HepG2 (cell line): Measurements from ENCODE around the gene SMYD2. TPM values are rescaled to one million over a fixed set of nuclear protein-coding genes. Genes with fewer than 3 reads are reported as not detected.

ENCODE experiments used
- ATAC-seq: fragments of 200-7000 bp; cut with Tn5 transposase; 3 replicates; pipeline ENCODE4 v1.9.1; 2020; ENCODE audit warnings: mild to moderate bottlenecking, moderate library complexity
- BruUV-seq: library from RNA; stranded (reverse); fragments of 400-500 nt; replicated peaks from 2 replicates; lab custom pipeline; 2021; lab: Mats Ljungman, UMichigan
- CTCF ChIA-PET: fragments of 300-600 bp; formaldehyde crosslinking; extraction: SDS; loops from one replicate; lab custom pipeline; 2021; ENCODE audit warnings: low total read pairs, inconsistent platforms, low intra/inter-chr PET ratio; lab: Yijun Ruan, JAX
- POLR2A ChIA-PET: fragments of 350-600 bp; sonication (Branson Sonifier 250); formaldehyde crosslinking; loops from one replicate; lab custom pipeline; 2020; ENCODE audit warnings: antibody characterized with exemption, inconsistent platforms; lab: Yijun Ruan, JAX
- DNase-seq: peaks from one replicate; pipeline ENCODE4 v3.0.0-alpha.2; 2015; ENCODE audit warnings: low spot score
- FAIRE-seq: peaks from 3 replicates; lab custom pipeline; 2011; peaks lifted over from hg19 to GRCh38; lab: Jason Lieb, UNC
- H2AFZ ChIP-seq: one replicate; pipeline ENCODE4 v1.6.1; 2011; ENCODE audit warnings: low read length, inconsistent platforms
- H3K27ac ChIP-seq: fragments of 300-600 bp; 3 replicates; pipeline ENCODE4 v1.8.0; 2011; ENCODE audit warnings: mixed run types, mild to moderate bottlenecking, mixed read lengths, low read length, inconsistent platforms; ENCODE audit not compliant: insufficient read depth; ENCODE audit errors: extremely low read length
- H3K27me3 ChIP-seq, 2 experiments: fragments of 200-600 bp in 1 of 2; 2 replicates in 1 of 2; 3 replicates in 1 of 2; pipeline versions ENCODE4 v1.6.0 to v1.8.0; 2011; ENCODE audit warnings: low read length in 2 of 2, mild to moderate bottlenecking in 2 of 2, moderate library complexity in 2 of 2, inconsistent platforms in 1 of 2; ENCODE audit not compliant: insufficient read depth in 2 of 2, control insufficient read depth in 1 of 2
- H3K36me3 ChIP-seq, 2 experiments: fragments of 200-600 bp in 1 of 2; replicated peaks in 1 of 2; 2 replicates in 1 of 2; 3 replicates in 1 of 2; pipeline versions ENCODE4 v1.5.1 to v1.8.0; 2011; ENCODE audit warnings: low read length in 2 of 2, inconsistent platforms in 1 of 2; ENCODE audit not compliant: insufficient read depth in 2 of 2, control insufficient read depth in 1 of 2
- H3K4me1 ChIP-seq: 2 replicates; pipeline ENCODE4 v1.5.1; 2012; ENCODE audit warnings: low read length, inconsistent platforms; ENCODE audit not compliant: insufficient read depth
- H3K4me2 ChIP-seq: 2 replicates; pipeline ENCODE4 v1.6.0; 2011; ENCODE audit warnings: low read depth, low read length, inconsistent platforms
- H3K4me3 ChIP-seq, 3 experiments: fragments of 200-600 bp in 1 of 3; sonication (generic), shearing (Covaris generic) in 1 of 3; replicated peaks in 1 of 3; 2 replicates each; pipeline ENCODE4 v1.5.1; 2011 to 2016; ENCODE audit warnings: low read length in 3 of 3, inconsistent platforms in 2 of 3, low read depth in 2 of 3, mild to moderate bottlenecking in 2 of 3, control low read depth in 1 of 3, mixed read lengths in 1 of 3; ENCODE audit not compliant: insufficient read depth in 1 of 3
- H3K79me2 ChIP-seq: one replicate; pipeline ENCODE4 v1.6.1; 2011; ENCODE audit warnings: low read length, inconsistent platforms; ENCODE audit not compliant: insufficient read depth
- H3K9ac ChIP-seq: 2 replicates; pipeline ENCODE4 v1.6.0; 2011; ENCODE audit warnings: mild to moderate bottlenecking, low read depth, low read length, inconsistent platforms; ENCODE audit not compliant: insufficient read depth
- H3K9me3 ChIP-seq: 2 replicates; pipeline ENCODE4 v1.5.1; 2012; ENCODE audit warnings: mild to moderate bottlenecking, low read length
- H4K20me1 ChIP-seq: 2 replicates; pipeline ENCODE4 v1.6.0; 2011; ENCODE audit warnings: inconsistent platforms, mild to moderate bottlenecking, low read length, moderate library complexity; ENCODE audit not compliant: insufficient read depth
- ATM ChIP-seq: fragments of 450-650 bp; IDR thresholded peaks from 2 replicates; pipeline ENCODE4 v1.7.1; 2017; ENCODE audit warnings: mild to moderate bottlenecking, borderline replicate concordance
- DPF2 ChIP-seq: sonication (generic); formaldehyde crosslinking; IDR thresholded peaks from 2 replicates; pipeline ENCODE4 v1.4.0; 2020; ENCODE audit warnings: mild to moderate bottlenecking, low read depth, missing genetic modification reagents, borderline replicate concordance
- ERF ChIP-seq: IDR thresholded peaks from 2 replicates; pipeline ENCODE4 v1.6.1; 2018; ENCODE audit warnings: missing biosample characterization, missing genetic modification reagents
- GABPA ChIP-seq, 2 experiments: IDR thresholded peaks; 2 replicates each; pipeline ENCODE4 v1.6.1; 2011 to 2016; ENCODE audit warnings: low read depth in 2 of 2, low read length in 1 of 2, missing biosample characterization in 1 of 2, missing genetic modification characterization in 1 of 2
- HNRNPLL ChIP-seq: fragments of 200-400 bp; formaldehyde crosslinking; IDR thresholded peaks from 2 replicates; pipeline ENCODE4 v1.6.1; 2017; ENCODE audit warnings: mild to moderate bottlenecking, low read depth, low read length; ENCODE audit not compliant: poor library complexity, severe bottlenecking
- NFATC3 ChIP-seq: sonication (generic); formaldehyde crosslinking; IDR thresholded peaks from 2 replicates; pipeline ENCODE4 v1.5.1; 2020; ENCODE audit warnings: mild to moderate bottlenecking, missing genetic modification reagents
- POGZ ChIP-seq: sonication (generic); formaldehyde crosslinking; IDR thresholded peaks from 2 replicates; pipeline ENCODE4 v1.4.0; 2020; ENCODE audit warnings: mild to moderate bottlenecking, missing genetic modification reagents
- RORA ChIP-seq: sonication (generic); formaldehyde crosslinking; IDR thresholded peaks from 2 replicates; pipeline ENCODE4 v1.5.0; 2020; ENCODE audit warnings: mild to moderate bottlenecking, missing genetic modification reagents, moderate library complexity
- ZBTB7B ChIP-seq: sonication (generic); formaldehyde crosslinking; IDR thresholded peaks from 2 replicates; pipeline ENCODE4 v1.4.0; 2020; ENCODE audit warnings: missing genetic modification reagents
- ZFX ChIP-seq: sonication (generic); formaldehyde crosslinking; IDR thresholded peaks from 2 replicates; pipeline ENCODE4 v1.4.0; 2020; ENCODE audit warnings: mild to moderate bottlenecking, low read depth, missing genetic modification reagents, moderate library complexity
- ZNF101 ChIP-seq: sonication (generic); formaldehyde crosslinking; IDR thresholded peaks from 2 replicates; pipeline ENCODE4 v1.4.0; 2020; ENCODE audit warnings: mild to moderate bottlenecking, low read depth, missing genetic modification reagents, borderline replicate concordance
- ZNF367 ChIP-seq: sonication (generic); formaldehyde crosslinking; IDR thresholded peaks from 2 replicates; pipeline ENCODE4 v1.4.0; 2020; ENCODE audit warnings: missing genetic modification reagents, borderline replicate concordance
- ZNF564 ChIP-seq: sonication (generic); formaldehyde crosslinking; IDR thresholded peaks from 2 replicates; pipeline ENCODE4 v1.8.1; 2023; ENCODE audit warnings: mild to moderate bottlenecking, missing genetic modification reagents
- ZNF720 ChIP-seq: sonication (generic); formaldehyde crosslinking; IDR thresholded peaks from 2 replicates; pipeline ENCODE4 v1.4.0; 2020; ENCODE audit warnings: missing genetic modification reagents
- ZNF775 ChIP-seq: sonication (generic); formaldehyde crosslinking; IDR thresholded peaks from 2 replicates; pipeline ENCODE4 v1.4.0; 2020; ENCODE audit warnings: missing genetic modification reagents, mild to moderate bottlenecking, moderate library complexity, borderline replicate concordance
- WGBS: methylation state at CpG from one replicate; pipeline ENCODE4 v1.1.6; 2017; ENCODE audit warnings: low lambda C conversion rate; 5-methylcytosine and 5-hydroxymethylcytosine counted together
- in situ Hi-C: cut with HindIII; loops from 2 replicates; pipeline ENCODE4 v1.10.0; 2017; ENCODE audit warnings: low pct_unique_long_range_greater_than_20kb; ENCODE audit not compliant: extremely low pct_ligation_motif_present
- intact Hi-C: fragments of 100-400 bp; cut with micrococcal nuclease; formaldehyde crosslinking; loops from one replicate; pipeline ENCODE4 v1.10.0; 2022; ENCODE audit not compliant: unreplicated experiment
- polyA plus RNA-seq, 8 experiments: library from polyadenylated mRNA; depleted of rRNA in 3 of 8; stranded (reverse) in 7 of 8; unstranded in 1 of 8; fragments of >200 nt; fragmentation: Illumina TruSeq in 4 of 8; extraction: Trizol in 4 of 8; gene quantifications; 2 replicates each; pipeline versions ENCODE4 v1.2.1 to v1.2.3, GENCODE V29; 2011 to 2016; ENCODE audit warnings: low read depth in 4 of 8, missing spikeins in 1 of 8, mixed read lengths in 1 of 8; ENCODE audit not compliant: insufficient read depth in 1 of 8
- total RNA-seq, 5 experiments: library from RNA; depleted of rRNA; stranded (reverse); fragments of >200 nt; fragmentation: Illumina TruSeq; extraction: Trizol; gene quantifications; 2 replicates each; pipeline ENCODE4 v1.2.3, GENCODE V29; 2016; ENCODE audit warnings: low read depth in 1 of 5
- TF ChIP-seq, protein P1 (sequence below): sonication (generic); formaldehyde crosslinking; IDR thresholded peaks from 2 replicates; pipeline ENCODE4 v1.5.1; 2020; ENCODE audit warnings: missing genetic modification reagents, mild to moderate bottlenecking, borderline replicate concordance
- TF ChIP-seq, protein P2 (sequence below): sonication (generic); formaldehyde crosslinking; IDR thresholded peaks from 2 replicates; pipeline ENCODE4 v1.5.1; 2020; ENCODE audit warnings: missing genetic modification reagents, mild to moderate bottlenecking, borderline replicate concordance

The SMYD2 gene
- total and polyA plus RNA-seq, 2 of the 13 experiments (the other 11 are each of a cell fraction or from before 2014, with no cell fraction given) = 72.7 to 139 TPM

DNA sequence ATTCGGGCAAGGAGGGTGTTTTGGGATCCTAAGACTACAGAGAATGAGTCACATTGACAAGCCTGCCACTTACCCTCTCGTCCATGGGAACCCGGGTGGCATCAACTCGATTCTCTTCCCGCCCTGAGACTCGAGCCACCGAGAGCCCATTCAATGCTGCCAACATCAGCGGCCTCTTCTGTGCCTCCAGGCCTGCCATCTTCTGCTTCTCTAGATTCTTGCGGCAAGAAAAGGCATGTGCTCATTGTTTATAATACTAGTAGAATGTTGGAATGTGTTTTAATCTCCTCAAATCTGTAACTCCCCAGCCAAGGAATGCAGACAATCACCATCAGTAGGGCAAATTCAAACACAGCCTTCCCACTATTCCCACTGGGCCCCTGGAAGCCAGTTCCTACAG lies 96.9 kb downstream of the SMYD2 start:
- WGBS = 94% methylated on average over 9 of the region's 9 CpGs
- DNase-seq = no peak
- H3K4me3 ChIP-seq = no peak overlapping the region

More for the DNA sequence above, 96.9 kb downstream of the SMYD2 start:
- Histone ChIP-seq H4K20me1 (no peaks in the 10 kb centered on the region), H2AFZ (no peak overlapping the region), H3K4me2 (no peak overlapping the region), H3K36me3 (peaks cover 1 to 3% of the 10 kb centered on the region in 2 experiments; a peak in 3 of 5 replicates), H3K9ac (no peak overlapping the region), H3K27ac (no peak overlapping the region), H3K79me2 (no peaks in the 10 kb centered on the region), H3K27me3 (no peaks in the 10 kb centered on the region), H3K4me1 (no peaks in the 10 kb centered on the region), H3K9me3 (no peaks in the 10 kb centered on the region)
- TF ChIP-seq, protein P1, sequence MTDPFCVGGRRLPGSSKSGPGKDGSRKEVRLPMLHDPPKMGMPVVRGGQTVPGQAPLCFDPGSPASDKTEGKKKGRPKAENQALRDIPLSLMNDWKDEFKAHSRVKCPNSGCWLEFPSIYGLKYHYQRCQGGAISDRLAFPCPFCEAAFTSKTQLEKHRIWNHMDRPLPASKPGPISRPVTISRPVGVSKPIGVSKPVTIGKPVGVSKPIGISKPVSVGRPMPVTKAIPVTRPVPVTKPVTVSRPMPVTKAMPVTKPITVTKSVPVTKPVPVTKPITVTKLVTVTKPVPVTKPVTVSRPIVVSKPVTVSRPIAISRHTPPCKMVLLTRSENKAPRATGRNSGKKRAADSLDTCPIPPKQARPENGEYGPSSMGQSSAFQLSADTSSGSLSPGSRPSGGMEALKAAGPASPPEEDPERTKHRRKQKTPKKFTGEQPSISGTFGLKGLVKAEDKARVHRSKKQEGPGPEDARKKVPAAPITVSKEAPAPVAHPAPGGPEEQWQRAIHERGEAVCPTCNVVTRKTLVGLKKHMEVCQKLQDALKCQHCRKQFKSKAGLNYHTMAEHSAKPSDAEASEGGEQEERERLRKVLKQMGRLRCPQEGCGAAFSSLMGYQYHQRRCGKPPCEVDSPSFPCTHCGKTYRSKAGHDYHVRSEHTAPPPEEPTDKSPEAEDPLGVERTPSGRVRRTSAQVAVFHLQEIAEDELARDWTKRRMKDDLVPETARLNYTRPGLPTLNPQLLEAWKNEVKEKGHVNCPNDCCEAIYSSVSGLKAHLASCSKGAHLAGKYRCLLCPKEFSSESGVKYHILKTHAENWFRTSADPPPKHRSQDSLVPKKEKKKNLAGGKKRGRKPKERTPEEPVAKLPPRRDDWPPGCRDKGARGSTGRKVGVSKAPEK = no peak
- TF ChIP-seq ZBTB7B (CRISPR knock-in tag) (no peak), ZNF775 (CRISPR knock-in tag) (no peak), DPF2 (no peak), ZNF564 (CRISPR knock-in tag) (no peak), POGZ (CRISPR knock-in tag) (no peak), ZNF720 (no peak), ZNF367 (CRISPR knock-in tag) (no peak), RORA (no peak), GABPA (IDR thresholded peaks at IDR 0.05; ENCODE audit: low read depth, low read length) (no peak), GABPA (CRISPR knock-in tag; IDR thresholded peaks at IDR 0.05; ENCODE audit: low read depth) (no peak), ERF (CRISPR knock-in tag) (no peak), HNRNPLL (no peak), ATM (no peak), NFATC3 (no peak), ZNF101 (no peak), ZFX (no peak)
- TF ChIP-seq, protein P2, sequence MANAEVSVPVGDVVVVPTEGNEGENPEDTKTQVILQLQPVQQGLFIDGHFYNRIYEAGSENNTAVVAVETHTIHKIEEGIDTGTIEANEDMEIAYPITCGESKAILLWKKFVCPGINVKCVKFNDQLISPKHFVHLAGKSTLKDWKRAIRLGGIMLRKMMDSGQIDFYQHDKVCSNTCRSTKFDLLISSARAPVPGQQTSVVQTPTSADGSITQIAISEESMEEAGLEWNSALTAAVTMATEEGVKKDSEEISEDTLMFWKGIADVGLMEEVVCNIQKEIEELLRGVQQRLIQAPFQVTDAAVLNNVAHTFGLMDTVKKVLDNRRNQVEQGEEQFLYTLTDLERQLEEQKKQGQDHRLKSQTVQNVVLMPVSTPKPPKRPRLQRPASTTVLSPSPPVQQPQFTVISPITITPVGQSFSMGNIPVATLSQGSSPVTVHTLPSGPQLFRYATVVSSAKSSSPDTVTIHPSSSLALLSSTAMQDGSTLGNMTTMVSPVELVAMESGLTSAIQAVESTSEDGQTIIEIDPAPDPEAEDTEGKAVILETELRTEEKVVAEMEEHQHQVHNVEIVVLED (CRISPR knock-in tag) = no peak
- ChIA-PET POLR2A (no interaction called here), CTCF (no interaction called here)
- no TSS peak for BruUV-seq
- ATAC-seq (no peak), FAIRE-seq (no peak)
- in situ Hi-C loops = no loop called here
- intact Hi-C loops = no loop called here
